NCI-H1694 treated with DMSO at 0.1 percent for 48 hours (cell line): ENCODE results near the gene SLC25A12.
A peak's percentile ranks its signal among the peaks of the same experiment; 100 is the strongest.
"Not testable (repeated sequence)": the region's sequence is repeated elsewhere in the genome, so short reads cannot be mapped to it uniquely, and the experiment has no call there.

Source experiments
- DNase-seq: peaks from one replicate; lab custom pipeline; 2025; lab: John Stamatoyannopoulos, UW

Gene SLC25A12, protein sequence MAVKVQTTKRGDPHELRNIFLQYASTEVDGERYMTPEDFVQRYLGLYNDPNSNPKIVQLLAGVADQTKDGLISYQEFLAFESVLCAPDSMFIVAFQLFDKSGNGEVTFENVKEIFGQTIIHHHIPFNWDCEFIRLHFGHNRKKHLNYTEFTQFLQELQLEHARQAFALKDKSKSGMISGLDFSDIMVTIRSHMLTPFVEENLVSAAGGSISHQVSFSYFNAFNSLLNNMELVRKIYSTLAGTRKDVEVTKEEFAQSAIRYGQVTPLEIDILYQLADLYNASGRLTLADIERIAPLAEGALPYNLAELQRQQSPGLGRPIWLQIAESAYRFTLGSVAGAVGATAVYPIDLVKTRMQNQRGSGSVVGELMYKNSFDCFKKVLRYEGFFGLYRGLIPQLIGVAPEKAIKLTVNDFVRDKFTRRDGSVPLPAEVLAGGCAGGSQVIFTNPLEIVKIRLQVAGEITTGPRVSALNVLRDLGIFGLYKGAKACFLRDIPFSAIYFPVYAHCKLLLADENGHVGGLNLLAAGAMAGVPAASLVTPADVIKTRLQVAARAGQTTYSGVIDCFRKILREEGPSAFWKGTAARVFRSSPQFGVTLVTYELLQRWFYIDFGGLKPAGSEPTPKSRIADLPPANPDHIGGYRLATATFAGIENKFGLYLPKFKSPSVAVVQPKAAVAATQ

DNA sequence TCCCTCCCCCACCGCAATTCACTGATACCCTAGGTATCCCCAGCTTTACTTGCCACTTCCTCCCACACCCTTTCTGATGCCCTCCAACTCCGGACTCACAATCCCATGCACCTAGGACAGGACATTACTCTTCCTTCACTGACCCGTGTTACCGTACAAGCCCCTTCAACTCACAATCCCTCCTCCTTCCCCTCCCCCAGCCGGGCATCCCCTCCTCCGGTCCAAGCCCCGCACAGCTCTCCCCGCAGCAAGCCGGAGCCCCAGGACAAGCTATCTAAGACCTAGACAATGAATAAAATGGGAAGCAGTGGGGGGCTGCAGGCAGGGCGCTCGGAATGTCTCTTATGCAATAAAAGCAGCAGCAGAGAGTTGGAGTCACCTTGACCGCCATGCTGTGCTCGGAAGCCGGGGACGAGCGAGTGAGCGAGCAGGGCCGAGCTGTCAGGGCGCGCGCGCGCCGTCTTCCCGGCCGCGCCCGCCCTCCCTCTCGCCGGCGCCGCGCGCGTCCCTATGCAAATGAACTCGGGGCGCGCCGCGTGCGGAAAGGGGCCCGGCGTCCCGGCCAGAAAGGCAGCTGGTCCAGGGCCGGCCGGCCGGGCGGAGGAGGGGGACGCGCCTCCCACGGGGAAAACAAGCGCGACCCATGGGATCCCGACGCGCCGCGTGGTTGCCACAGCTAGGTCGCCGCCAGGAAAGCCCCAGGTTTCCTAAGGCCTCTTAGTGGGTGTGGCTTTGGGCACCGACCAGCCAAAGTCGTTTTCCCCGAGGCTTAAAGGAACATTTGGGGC is at the start of gene SLC25A12:
TSS of gene SLC25A12 (minus strand) at position 421 of the 788 bp plus-strand sequence. CDS start at position 391, 30 bp downstream.
- DNase-seq = peak; percentile 77

DNA sequence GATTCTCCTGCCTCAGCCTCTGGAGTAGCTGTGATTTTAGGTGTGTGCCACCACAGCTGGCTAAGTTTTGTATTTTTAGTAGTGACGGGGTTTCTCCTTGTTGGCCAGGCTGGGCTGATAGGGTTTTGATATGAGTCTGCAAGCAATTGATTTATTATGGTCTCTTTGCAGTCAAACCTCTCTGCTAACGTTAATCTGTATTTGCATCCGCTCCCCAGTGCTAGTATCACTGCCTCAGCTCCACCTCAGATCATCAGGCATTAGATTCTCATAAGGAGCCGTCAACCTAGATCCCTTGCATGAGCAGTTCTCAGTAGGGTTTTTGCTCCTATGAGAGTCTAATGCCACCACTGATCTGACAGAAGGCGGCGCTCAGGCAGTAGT is 47.3 kb upstream of the SLC25A12 start:
- DNase-seq = no peak

DNA sequence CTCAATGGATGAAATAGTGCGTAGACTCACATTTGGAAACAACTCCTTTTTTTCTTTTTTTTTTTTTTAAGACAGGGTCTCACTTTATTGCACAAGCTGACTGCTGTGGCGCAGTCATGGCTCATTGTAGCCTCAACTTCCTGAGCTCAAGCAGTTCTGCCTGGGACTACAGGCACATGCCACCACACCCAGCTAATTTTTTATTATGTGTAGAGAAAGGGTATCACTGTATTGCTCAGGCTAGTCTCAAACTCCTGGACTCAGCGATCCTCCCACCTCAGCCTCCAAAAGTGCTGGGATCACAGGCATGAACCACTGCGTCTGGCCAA is 45.7 kb upstream of the SLC25A12 start:
- DNase-seq = no peak

DNA sequence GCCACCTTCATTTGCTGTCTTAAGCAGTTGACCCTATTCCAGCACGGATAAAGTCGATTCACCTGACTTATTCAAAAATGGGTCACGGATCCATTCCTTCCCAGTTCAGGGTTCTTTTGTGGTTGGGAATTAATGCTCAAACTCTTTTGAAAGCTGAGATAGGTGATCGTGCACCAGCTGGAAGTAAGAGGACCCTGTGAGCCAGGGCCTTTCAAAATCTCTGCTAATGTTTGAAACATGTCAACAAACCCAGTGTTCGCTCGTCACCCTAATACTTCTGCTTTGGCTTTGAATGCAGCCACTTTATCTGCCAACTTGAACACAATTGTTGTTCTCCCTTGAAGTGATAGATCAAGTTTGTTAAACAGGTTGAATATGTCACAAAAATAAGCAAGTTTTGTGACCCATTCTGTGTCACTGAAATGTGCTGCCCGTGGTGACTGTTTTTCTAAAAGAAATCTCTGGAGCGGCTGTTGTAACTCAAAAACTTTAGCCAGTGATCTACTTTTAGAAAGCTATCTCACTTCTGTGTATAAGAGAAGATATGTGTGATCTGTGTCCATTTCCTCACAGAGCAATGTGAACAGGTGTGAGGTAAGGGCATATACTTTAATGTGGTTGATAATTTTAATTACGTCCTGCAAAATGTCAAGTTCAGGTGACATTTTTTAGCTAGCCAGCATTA is 45.2 kb upstream of the SLC25A12 start:
- DNase-seq = no peak

DNA sequence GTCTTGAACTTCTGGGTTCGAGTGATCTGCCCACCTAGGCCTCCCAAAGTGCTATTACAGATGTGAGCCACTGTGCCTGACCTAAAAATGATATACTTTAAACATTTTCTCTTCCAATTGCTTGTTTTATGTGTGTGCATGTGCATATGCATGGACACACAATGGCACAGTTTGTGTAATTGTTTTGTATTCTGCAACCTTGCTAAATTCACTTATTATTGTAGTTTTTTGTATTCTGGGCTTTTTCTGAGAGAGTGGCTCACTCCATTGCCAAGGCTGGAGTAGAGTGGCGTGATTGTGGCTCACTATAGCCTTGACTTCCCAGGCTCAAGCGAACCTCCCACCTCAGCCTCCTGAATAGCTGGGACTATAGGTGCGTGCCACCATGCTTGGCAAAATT is 36.3 kb upstream of the SLC25A12 start:
- no peak for DNase-seq

DNA sequence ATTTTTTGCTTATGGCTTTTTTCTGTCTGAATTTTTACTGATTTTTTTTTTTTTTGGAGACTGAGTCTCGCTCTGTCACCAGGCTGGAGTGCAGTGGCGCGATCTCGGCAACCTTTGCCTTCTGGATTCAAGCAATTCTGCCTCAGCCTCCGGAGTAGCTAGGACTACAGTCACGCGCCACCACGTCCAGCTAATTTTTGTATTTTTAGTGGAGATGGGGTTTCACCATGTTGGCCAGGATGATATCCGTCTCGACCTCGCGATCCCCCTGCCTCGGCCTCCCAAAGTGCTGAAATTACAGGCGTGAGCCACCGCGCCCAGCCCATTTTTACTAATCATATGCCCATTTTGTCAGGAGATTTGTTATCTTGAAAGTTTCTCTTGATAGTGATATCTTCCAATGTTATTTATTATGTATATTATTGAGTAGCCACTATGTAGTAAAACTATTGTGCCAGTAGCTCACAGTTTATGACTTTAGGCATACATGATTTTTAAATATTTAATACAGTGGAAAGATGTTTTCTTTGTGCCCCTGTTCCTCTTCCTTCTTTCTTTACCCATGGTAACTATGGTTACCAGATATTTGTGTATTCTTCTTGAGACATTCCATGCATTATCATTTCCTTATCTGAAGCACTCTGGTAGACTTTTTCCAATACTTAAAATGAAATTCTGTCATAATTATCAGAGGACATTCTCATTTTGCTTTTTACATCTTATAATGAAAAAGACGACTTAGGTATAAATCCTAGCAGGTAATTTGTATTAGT is 30.3 kb upstream of the SLC25A12 start:
- DNase-seq = no peak

DNA sequence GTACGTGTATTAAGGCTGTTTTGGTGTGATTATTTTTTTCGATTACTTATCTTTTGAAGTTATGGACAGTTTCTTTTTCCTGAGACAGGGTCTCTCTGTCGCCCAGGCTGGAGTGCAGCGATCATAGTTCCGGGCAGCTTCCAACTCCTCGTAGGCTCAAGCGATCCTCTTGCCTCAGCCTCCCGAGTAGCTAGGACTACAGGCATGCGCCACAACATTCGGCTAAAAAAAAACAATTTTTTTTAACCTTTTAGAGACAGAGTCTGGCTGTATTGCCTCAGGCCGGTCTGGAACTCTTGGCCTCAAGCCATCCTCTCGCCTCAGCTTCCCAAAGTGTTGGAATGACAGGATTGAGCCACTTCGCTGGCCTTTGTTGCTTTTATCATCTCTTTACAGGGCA is 29.2 kb upstream of the SLC25A12 start:
- no peak for DNase-seq

DNA sequence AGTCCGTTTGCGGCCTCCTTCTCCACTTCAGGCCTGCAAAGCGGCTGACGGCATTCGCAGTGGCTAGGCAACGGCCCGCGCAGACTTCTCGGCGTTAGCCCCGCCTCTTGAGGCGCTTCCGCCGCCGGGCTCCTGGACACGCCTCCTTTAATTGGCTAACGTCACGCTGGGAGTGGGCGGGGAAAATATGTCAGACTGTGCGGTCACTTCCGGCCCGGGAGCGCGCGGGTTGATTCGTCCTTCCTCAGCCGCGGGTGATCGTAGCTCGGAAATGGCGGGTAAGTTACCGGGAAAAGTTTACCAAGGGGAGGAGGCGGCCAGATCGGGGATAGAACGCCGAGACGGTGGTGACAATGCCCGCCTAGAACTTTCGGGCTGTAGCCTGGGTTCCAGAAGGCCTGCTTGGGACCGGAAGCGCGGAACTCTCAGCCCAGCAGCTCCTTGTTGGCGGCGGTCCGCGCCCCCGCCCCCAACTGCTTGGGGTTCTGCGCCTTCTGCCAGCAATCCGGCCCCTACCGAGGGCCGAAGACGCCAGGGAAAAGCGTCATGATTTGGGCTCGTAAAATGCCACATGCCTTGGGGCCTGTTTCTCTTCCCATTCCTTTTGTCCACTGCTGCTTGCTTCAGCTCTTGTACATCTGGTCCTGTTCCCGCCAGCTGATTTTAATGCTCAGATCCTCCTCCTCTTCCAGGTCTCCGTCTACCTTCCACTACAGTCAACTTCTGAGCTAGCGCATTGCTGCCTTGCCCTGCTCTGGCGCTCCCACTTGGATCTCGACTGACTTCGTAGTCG is 28.4 kb upstream of the SLC25A12 start, which contains the start of gene HAT1:
TSS of gene HAT1 (plus strand) at position 232 of the 793 bp plus-strand sequence. CDS start at position 272, 40 bp downstream.
- peak; percentile 95 for DNase-seq

DNA sequence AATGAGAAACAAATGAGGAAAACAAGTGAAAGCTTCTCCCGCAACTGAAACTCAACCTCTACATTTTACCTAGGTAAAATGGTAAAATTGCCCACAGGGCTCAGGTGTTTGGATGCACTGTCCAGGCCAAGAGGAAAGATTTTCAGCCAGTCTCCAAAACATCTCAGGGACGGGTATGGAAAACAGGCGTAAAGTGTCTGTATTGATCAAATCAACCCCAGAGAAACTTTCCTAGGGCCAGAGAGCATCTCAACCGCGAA is 27.9 kb upstream of the SLC25A12 start:
- DNase-seq = no peak

DNA sequence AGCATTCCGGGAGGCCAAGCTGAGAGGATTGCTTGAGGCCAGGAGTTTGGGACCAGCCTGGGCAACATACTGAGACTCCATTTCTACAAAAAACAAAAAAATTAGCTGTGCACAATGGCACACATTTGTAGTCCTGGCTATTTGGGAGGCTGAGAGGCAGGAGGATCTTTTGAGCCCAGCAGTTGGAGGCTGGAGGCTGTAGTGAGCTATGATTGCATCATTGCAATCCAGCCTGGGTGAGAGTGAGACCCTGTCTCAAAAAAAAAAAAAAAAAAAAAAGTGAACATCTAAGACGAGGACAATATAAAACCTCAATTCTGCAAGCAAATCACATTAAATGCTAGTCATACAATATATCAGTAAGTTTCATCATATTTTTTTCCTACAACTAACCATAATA is 25.4 kb upstream of the SLC25A12 start:
- DNase-seq = no peak

DNA sequence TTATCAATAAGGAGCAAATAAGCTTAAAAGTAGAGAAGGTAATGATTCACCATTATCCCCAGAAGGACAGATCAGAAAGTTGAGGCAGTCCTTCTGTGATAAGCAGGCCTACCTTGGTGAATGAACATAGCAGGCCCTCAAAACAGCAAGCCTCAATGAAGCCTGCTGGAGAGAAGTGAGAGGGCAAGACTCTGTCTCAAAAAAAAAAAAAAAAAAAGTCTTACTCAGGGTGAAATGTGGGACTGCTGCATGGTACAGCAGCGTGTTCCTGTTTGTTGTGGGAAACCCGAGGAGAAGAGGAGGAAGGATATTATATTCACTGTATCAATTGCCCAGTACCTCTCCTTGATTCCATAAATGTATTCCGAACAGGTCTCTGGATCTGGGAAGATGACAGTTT is 19.5 kb upstream of the SLC25A12 start:
- DNase-seq = no peak

DNA sequence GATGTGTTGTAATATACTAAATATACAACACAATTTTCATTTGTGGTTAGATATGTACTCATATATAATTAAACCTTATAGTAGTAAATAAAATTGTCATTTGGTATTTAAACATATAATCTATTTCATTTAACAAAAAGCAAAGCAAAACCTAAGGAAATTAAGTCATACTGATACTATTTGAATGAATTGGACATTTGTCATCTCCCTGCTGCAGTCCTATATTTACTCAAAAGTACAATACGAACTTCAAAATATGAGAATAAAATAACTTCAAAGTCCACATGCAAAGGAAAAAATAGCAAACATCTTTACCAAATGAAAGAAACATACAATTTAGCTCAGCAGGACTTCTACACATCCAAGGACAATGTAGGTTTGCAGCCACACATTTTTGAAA is 16.4 kb upstream of the SLC25A12 start:
- DNase-seq = no peak

DNA sequence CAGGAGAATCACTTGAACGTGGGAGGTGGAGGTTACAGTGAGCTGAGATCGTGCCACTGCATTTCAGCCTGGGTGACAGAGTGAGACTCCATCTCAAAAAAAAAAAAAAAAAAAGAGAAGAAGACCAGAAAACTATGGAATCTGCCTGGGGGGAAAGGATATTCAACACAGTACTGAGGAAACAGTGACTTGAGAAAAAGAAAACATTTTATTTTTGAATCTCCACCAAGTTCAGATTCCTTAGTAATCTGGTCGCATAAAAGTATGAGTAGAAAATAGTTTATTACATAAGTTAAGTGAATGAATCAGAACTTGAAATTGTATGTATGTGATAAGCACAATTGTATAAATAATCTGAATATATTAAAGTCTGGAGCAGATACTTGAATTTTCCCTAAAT is 15.2 kb upstream of the SLC25A12 start:
- DNase-seq = no peak

DNA sequence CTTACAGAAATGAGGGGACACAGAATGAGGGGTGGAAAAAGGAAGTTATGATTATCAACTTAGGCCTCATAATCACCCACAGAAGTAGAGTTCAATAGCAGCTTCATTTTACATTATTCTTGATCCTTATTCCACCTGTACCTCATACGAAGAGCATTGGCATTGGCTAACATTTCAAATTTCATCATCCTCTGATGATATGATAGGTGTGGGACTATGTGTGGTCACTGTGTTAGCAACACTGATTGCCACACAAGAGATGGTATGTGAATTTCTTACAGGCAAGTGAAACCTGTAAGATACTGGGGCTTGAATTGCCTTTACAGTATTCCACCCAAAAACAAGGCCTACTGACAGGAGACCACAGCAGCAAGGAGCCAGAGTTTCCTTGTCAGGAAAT is 14.2 kb upstream of the SLC25A12 start:
- DNase-seq = no peak

DNA sequence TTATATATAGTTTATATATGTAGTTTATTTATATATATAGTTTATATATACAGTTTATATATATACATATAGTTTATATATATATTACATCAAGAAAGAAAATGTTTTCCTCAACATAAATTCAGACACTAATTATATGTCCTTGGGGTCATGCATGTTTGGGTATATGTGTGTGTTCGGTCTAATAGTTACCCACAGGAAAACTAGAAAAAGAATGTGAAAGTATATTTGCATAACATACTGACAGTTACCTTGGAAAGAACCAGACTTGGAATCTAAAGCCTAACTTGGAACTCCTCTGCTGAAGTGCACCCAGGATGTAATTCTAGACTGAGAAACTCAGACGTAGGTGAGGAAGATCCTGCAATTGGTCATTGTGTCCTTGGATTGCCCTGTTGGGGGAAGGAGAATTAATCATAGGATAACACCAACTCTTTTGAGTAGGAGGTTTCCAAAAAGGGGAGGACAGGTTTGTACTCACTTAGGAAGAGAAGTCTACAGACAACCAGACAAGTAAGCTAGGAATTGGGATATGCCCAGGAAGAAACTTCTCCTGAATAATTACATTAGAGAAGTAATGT is 8.9 kb upstream of the SLC25A12 start:
- no peak for DNase-seq

DNA sequence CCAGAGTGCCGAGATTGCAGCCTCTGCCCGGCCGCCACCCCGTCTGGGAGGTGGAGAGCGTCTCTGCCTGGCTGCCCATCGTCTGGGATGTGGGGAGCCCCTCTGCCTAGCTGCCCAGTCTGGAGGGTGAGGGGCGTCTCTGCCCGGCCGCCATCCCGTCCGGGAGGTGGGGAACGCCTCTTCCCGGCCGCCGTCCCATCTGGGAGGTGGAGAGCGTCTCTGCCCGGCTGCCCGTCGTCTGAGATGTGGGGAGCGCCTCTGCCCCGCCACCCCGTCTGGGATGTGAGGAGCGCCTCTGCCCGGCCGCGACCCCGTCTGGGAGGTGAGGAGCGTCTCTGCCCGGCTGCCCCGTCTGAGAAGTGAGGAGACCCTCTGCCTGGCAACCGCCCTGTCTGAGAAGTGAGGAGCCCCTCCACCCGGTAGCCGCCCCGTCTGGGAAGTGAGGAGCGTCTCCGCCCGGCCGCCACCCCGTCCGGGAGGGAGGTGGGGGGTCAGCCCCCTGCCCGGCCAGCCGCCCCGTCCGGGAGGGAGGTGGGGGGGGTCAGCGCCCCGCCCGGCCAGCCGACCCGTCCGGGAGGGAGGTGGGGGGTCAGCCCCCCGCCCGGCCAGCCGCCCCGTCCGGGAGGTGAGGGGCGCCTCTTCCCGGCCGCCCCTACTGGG is 5.7 kb upstream of the SLC25A12 start:
- DNase-seq = not testable (repeated sequence)

DNA sequence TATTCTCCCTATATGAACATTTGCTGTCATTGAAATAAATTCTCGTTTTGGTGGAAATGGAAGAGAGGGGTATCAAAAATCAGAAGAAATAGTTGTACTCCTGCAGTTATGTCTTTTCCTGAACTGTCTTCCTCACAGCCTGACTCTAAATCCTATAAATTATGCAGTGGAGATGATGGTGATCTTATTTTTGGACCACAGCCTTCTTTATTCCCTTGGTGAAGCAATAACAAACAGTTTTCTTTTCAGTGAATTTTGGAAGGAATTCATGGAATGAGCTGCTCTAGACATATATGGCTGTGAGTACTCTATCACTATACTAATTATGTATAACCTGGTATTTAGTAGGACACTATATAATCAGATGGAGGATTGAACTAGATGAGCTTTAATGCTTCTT is 1.7 kb upstream of the SLC25A12 start:
- DNase-seq = no peak

DNA sequence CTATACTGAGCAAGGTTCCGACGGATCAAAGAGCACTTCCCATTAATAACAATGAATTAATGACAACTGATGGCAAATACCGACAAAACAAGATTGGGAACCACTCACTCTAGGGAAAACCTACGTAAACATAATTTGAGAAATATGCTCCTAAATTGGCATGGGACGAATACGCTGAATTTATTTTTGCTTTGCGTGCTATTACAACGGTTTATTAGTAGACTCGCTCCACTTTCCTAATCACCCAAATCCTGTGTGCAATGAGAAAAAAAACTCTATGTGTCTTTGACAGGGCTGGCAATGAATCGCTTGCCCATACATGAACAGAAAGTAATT is 536 bp upstream of the SLC25A12 start:
- DNase-seq = no peak

DNA sequence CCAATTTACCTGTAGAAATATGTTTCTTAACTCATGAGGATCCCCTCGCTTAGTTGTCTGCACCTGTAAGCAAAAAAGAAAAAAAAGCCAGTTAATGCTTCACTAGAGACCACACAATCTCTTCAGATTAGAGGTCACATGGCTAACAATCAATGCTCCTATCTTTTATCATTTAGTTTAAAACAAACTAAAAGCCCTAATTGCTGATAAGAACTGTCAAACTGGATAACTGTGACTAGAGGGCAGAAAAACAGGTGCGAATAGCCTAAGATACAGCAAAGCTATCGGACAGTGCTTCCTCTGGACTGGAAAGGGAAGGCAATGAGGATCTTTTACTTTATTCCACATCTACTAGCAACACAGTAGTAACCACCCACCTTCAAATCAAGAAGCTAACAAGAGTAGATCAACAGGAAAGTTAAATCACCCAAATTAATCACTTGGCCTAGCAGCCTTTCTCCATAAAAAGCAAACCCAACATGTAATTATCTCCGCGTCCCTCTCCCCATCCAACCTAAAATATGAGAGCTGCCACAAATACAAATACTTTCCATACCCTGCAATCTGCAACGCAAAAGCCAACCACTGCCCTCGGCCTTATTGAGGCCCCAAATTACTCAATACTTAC is 734 bp downstream of the SLC25A12 start:
- no peak for DNase-seq

DNA sequence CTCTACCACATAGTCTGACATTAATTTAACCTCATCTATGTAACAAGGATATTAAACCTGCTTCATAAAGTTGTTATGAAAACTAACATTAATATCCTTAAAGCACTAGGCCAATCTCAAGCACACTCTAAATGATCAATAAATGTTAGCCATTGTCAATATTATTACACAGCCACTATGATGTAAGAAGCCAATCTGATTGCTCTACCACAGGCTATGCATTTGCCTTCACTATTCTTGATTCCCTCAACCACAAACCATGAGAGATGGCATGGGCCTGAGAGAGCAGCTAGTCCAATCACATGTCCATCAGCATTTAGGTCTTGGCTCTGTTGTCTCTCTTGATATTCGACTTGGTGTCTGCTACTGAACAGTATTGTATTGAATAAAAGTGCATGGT is 4.2 kb downstream of the SLC25A12 start:
- DNase-seq = no peak
